BE2C (cell line): ENCODE measurements around the gene CARD14.

ENCODE experiments used
- DNase-seq: peaks from one replicate; pipeline ENCODE4 v3.0.0-alpha.2; 2020
- H3K27me3 ChIP-seq: fragments of 250-450 bp; sonication (Bioruptor Pico); 2 replicates; pipeline ENCODE4 v1.5.1; 2020; ENCODE audit warnings: mild to moderate bottlenecking
- H3K36me3 ChIP-seq: fragments of 250-450 bp; sonication (Bioruptor Pico); 2 replicates; pipeline ENCODE4 v1.5.1; 2020; ENCODE audit warnings: mild to moderate bottlenecking
- H3K4me1 ChIP-seq: fragments of 250-450 bp; sonication (Bioruptor Pico); 2 replicates; pipeline ENCODE4 v1.5.1; 2020
- H3K4me3 ChIP-seq: 2 replicates; pipeline ENCODE4 v1.5.1; 2011; ENCODE audit warnings: low read depth, low read length
- H3K9me3 ChIP-seq: fragments of 250-450 bp; sonication (Bioruptor Pico); 2 replicates; pipeline ENCODE4 v1.5.1; 2020
- CTCF ChIP-seq: IDR thresholded peaks from 2 replicates; pipeline ENCODE4 v1.5.1; 2012; ENCODE audit warnings: mild to moderate bottlenecking, low read depth, low read length

The CARD14 gene

GRCh38 chr17:80220054-80220735 is 50.4 kb downstream of the CARD14 start, which contains the start of the genes SGSH and SLC26A11:
Gene SGSH, minus strand, starts transcription at chr17:80220333. Its CDS starts 20 bp downstream, at chr17:80220313.
Gene SLC26A11, plus strand, starts transcription at chr17:80220427. Its CDS starts 1,134 bp downstream, at chr17:80221561.
- Histone ChIP-seq H3K4me3 (peak within 1 kb of the TSS; percentile 93), H3K36me3 (peaks cover 10% of the 10 kb centered on the region), H3K9me3 (no peaks in the 10 kb centered on the region), H3K27me3 (no peaks in the 10 kb centered on the region), H3K4me1 (peaks cover 6% of the 10 kb centered on the region)
- DNase-seq, result peak; percentile 95
- TF ChIP-seq CTCF, result no peak

- no peak for DNase-seq
- peak overlapping the region; percentile 93 for H3K4me3 ChIP-seq
- no peaks in the 10 kb centered on the region for H3K9me3 ChIP-seq
- no peaks in the 10 kb centered on the region for H3K27me3 ChIP-seq
- TF ChIP-seq CTCF, result no peak
- peaks cover 6% of the 10 kb centered on the region for H3K4me1 ChIP-seq
- peaks cover 10% of the 10 kb centered on the region for H3K36me3 ChIP-seq
These were observed 50.9 kb downstream of the CARD14 start for GRCh38 chr17:80220736-80221215.

DNA sequence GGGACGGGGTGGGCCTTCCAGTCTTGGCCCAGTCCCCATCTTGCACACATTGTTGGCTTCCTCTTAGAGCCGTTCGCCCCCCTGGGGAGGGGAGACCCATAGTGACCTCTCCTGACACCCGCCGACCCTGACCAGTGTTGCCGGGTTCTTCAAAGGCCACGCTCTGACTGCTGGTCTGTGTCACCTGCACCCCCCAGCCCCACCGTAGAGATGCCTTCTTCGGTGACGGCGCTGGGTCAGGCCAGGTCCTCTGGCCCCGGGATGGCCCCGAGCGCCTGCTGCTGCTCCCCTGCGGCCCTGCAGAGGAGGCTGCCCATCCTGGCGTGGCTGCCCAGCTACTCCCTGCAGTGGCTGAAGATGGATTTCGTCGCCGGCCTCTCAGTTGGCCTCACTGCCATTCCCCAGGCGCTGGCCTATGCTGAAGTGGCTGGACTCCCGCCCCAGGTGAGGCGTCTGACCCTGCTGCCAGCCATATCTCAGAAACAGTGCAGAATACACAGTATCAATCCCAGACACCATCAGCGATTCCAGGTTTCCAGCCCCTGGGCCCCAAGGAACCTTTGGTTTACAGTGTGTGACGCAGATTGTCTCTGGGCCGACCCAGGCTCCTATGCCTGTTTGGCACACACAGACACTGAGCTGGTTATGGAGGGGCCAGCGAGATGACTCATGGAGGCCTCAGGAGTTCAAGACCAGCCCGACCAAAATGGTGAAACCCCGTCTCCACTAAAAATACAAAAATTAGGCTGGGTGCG is 51.7 kb downstream of the CARD14 start:
- Histone ChIP-seq H3K4me3 (peak overlapping the region; percentile 93), H3K27me3 (no peaks in the 10 kb centered on the region), H3K9me3 (no peaks in the 10 kb centered on the region), H3K36me3 (peaks cover 8% of the 10 kb centered on the region), H3K4me1 (peaks cover 6% of the 10 kb centered on the region)
- no peak for TF ChIP-seq CTCF
- no peak for DNase-seq

DNA sequence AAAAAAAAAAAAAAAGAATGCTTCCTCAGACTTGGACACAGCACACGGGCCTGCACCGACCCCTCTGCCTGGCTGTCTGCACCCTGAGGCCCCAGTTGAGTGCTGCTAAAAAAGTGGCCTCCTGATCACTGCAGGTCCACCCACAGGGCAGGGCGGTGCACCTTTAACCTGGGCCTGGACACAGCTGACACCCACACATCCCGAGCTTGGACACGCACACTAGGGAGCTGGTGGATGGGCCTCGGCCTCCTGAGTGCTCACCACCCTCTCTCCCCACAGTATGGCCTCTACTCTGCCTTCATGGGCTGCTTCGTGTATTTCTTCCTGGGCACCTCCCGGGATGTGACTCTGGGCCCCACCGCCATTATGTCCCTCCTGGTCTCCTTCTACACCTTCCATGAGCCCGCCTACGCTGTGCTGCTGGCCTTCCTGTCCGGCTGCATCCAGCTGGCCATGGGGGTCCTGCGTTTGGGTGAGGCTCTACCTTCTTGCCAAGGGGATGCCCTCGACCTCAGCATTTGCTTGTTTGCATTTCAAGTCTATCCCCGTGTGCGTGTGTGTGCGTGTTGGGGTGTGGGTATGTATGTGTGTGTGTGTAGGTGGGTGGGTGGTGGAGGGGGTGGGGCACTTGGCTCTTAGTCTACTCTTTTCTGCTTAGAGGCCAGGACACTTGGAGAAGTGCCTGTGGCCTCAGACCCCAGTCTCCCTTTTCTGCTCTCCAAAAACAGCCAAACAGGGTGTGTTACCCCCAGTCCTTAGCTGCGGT is 52.7 kb downstream of the CARD14 start:
- no peak overlapping the region for H3K4me3 ChIP-seq

GRCh38 chr17:80223142-80223815 is 53.4 kb downstream of the CARD14 start:
- Histone ChIP-seq H3K9me3 (no peaks in the 10 kb centered on the region), H3K36me3 (no peaks in the 10 kb centered on the region), H3K4me1 (peaks cover 6% of the 10 kb centered on the region), H3K27me3 (no peaks in the 10 kb centered on the region), H3K4me3 (no peak overlapping the region)
- TF ChIP-seq CTCF, result no peak
- no peak for DNase-seq

More for the DNA sequence above, 52.7 kb downstream of the CARD14 start:
- H3K36me3 ChIP-seq, result peaks cover 3% of the 10 kb centered on the region
- DNase-seq, result no peak
- H3K9me3 ChIP-seq, result no peaks in the 10 kb centered on the region
- H3K4me1 ChIP-seq, result peaks cover 6% of the 10 kb centered on the region
- no peaks in the 10 kb centered on the region for H3K27me3 ChIP-seq
- no peak for TF ChIP-seq CTCF
